GM12865 (cell line): ENCODE data around the gene MZF1.

Experiments
- DNase-seq: peaks from one replicate; pipeline ENCODE4 v3.0.0; 2010; ENCODE audit warnings: low read depth
- H3K4me3 ChIP-seq: 2 replicates; pipeline ENCODE4 v1.5.1; 2011; ENCODE audit warnings: mild to moderate bottlenecking, low read depth, low read length, control low read depth
- CTCF ChIP-seq: IDR thresholded peaks from 2 replicates; pipeline ENCODE4 v1.5.1; 2011; ENCODE audit warnings: low read length, control low read depth, low read depth, inconsistent platforms; ENCODE audit not compliant: insufficient read depth; ENCODE audit errors: missing control alignments

MZF1 gene

GRCh38 chr19:58573658-58574164 lies 576 bp upstream of the MZF1 start:
- no peak for TF ChIP-seq CTCF
- peak overlapping the region; percentile 77 for H3K4me3 ChIP-seq
- DNase-seq = no peak

- TF ChIP-seq CTCF = no peak
- no peak for DNase-seq
- peak overlapping the region; percentile 89 for H3K4me3 ChIP-seq
Measured at GRCh38 chr19:58572026-58572817, 913 bp downstream of the MZF1 start.

- no peak for TF ChIP-seq CTCF
- DNase-seq = no peak
Measured at GRCh38 chr19:58571575-58571947, 1.6 kb downstream of the MZF1 start.

GRCh38 chr19:58570770-58571574 lies 2.2 kb downstream of the MZF1 start:
- H3K4me3 ChIP-seq = no peak overlapping the region
- DNase-seq = no peak
- no peak for TF ChIP-seq CTCF

More at GRCh38 chr19:58571575-58571947, 1.6 kb downstream of the MZF1 start:
- H3K4me3 ChIP-seq = no peak overlapping the region

- no peak for TF ChIP-seq CTCF
- H3K4me3 ChIP-seq = no peak overlapping the region
- no peak for DNase-seq
Measured at GRCh38 chr19:58569943-58570670, 3.0 kb downstream of the MZF1 start.

- DNase-seq = no peak
- H3K4me3 ChIP-seq = no peak overlapping the region
- TF ChIP-seq CTCF = no peak
Measured at GRCh38 chr19:58569191-58569942, 3.8 kb downstream of the MZF1 start.
